ENCODE results near the gene CEP104.
A peak's percentile ranks its signal among the peaks of the same experiment; 100 is the strongest.

The CEP104 gene

DNA sequence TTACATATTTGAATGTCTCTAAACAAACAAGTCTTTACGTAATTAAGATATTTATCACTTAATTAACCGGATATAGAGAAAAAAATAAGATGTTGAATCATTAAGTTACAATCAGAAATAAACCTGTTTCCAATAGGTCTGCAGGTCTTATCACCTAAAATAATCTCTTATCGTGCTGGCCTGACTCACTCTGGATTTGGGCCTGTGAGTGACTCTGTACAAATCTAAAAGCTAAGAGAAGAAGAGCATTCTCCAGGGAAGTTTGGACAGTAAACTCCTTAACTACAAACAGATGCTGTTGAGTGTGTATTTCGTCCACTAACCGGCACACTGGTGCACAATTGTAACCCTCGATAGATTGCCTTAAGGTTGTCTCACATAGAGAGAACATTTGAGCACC, 25.3 kb downstream of the CEP104 start:
- DNase-seq (ENCODE audit: low spot score in 2 of 2) (no peak), ATAC-seq (no peak)
- Mint-ChIP-seq H3K4me3 (no peak overlapping the region), H3K9me3 (no peaks in the 10 kb centered on the region), H3K36me3 (peaks cover 79% of the 10 kb centered on the region), H3K27ac (peak overlapping the region; percentile 30), H3K4me1 (no peaks in the 10 kb centered on the region)

DNA sequence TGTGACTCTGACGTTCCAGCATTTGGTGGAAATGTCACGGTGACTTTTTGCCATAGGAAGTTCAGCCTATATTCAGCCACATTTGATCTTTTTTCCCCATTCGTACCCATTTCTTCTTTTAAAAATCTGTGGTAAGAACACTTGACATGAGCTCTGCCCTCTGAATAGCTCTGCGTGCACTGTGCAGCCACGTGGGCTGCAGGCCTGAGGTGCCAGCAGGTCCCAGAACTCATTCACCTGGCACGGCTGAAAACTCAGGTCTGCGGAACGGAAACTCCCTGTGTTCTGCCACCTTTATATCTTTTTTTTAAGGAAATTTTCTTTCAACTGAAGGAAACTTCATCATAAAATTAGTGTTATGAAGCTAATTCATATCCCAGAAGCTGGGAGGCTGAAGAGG, 28.6 kb downstream of the CEP104 start:
- peak overlapping the region; percentile 57 for H3K27ac Mint-ChIP-seq
- no peaks in the 10 kb centered on the region for H3K4me1 Mint-ChIP-seq
- H3K4me3 Mint-ChIP-seq, result no peak overlapping the region
- ATAC-seq, result no peak
- no peaks in the 10 kb centered on the region for H3K9me3 Mint-ChIP-seq
- H3K36me3 Mint-ChIP-seq, result peaks cover 69% of the 10 kb centered on the region
- DNase-seq (ENCODE audit: low spot score in 2 of 2), result no peak

DNA sequence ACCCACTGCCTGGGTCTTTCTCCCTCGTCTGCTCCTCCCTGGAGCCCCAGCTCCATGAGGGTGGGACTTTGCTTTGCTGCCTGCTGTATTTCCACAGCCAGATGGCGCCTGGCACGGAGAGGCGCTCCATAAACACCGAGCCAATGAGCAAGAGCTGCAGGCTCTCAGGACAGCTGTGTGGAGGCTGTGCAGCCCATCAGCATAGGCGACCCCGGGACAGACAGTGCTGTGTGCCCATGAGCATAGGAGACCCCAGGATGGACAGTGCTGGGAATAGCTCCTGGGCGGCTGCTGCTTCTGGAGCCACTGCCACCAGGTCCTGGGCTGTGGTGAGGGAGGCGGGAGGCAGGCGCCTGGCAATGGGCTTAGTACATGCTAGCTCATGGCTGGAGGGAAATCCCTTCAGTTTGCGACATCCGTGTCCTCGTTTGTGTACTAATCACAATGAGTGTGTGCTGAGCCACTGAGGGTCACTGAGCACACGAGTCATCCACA, 29.2 kb downstream of the CEP104 start:
- Mint-ChIP-seq H3K36me3 (peaks cover 69% of the 10 kb centered on the region), H3K4me1 (no peaks in the 10 kb centered on the region)

DNA sequence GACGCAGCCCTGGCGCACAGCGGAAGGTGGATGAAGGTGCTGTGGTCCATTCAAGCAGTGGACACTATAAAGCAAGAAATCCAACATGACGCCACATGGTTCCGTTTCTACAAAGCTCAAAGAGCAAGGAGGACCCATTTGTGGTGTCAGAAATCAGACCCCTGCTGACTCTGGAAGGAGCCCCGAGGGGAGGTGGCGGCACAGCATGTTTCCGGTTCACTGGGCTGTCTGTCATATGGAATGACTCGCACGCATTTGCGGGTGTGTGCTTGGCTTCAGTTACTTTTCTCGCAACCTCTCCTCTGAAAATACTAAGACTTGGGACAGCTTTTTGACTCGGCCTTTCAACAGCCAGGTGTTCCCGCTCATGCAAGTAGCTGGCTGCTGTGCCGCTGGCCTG, 31.7 kb downstream of the CEP104 start:
- no peak for ATAC-seq

More for the DNA sequence above, 29.2 kb downstream of the CEP104 start:
- DNase-seq (ENCODE audit: low spot score in 2 of 2), result no peak
- ATAC-seq, result no peak
- Mint-ChIP-seq H3K4me3 (no peak overlapping the region), H3K27ac (peak overlapping the region; percentile 57), H3K9me3 (no peaks in the 10 kb centered on the region)

DNA sequence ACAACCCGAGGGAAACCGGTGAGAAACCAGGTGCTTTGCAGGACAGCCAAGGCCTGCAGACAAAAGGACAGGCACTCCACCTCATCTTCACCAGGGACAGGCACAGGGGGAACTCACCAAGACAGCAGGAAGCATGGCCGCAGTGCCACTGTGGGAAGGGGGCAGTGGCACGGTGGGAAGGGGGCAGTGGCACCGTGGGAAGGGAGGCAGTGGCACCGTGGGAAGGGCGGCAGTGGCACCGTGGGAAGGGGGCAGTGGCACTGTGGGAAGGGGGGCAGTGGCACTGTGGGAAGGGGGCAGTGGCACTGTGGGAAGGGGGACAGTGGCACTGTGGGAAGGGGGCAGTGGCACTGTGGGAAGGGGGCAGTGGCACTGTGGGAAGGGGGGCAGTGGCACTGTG, 32.4 kb downstream of the CEP104 start:
- peaks cover 65% of the 10 kb centered on the region for H3K36me3 Mint-ChIP-seq

More for the DNA sequence above, 31.7 kb downstream of the CEP104 start:
- no peak overlapping the region for H3K27ac Mint-ChIP-seq
- peaks cover 66% of the 10 kb centered on the region for H3K36me3 Mint-ChIP-seq
- H3K4me3 Mint-ChIP-seq, result no peak overlapping the region
- no peak for DNase-seq (ENCODE audit: low spot score in 2 of 2)
- H3K4me1 Mint-ChIP-seq, result no peaks in the 10 kb centered on the region
- H3K9me3 Mint-ChIP-seq, result no peaks in the 10 kb centered on the region

DNA sequence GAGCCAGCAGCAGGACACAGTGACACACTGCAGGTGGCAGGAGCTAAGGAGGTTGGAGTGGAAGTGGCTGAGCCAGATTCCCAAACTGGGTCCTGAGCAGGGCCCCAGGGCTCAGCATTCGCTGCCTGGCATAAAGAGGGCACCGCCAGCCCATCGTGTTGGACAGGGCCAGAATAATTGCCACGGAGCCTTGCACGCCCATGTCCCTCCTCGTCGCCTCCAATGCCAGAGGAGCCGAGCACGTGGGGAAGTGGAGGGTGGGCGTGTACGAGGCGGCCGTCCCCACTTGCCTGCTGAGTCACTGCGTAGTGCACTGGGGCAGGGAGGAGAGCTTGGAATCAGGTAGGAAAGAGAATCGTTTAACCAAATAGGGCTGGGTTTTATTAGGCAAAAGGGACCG, 34.6 kb downstream of the CEP104 start:
- no peaks in the 10 kb centered on the region for H3K4me1 Mint-ChIP-seq
- H3K36me3 Mint-ChIP-seq, result peaks cover 68% of the 10 kb centered on the region
- H3K27ac Mint-ChIP-seq, result peak overlapping the region; percentile 62
- DNase-seq (ENCODE audit: low spot score in 2 of 2) (no peak), ATAC-seq (no peak)
- no peaks in the 10 kb centered on the region for H3K9me3 Mint-ChIP-seq
- no peak overlapping the region for H3K4me3 Mint-ChIP-seq

More for the DNA sequence above, 32.4 kb downstream of the CEP104 start:
- ATAC-seq (no peak), DNase-seq (ENCODE audit: low spot score in 2 of 2) (no peak)
- Mint-ChIP-seq H3K9me3 (no peaks in the 10 kb centered on the region), H3K4me1 (no peaks in the 10 kb centered on the region), H3K27ac (no peak overlapping the region), H3K4me3 (no peak overlapping the region)

DNA sequence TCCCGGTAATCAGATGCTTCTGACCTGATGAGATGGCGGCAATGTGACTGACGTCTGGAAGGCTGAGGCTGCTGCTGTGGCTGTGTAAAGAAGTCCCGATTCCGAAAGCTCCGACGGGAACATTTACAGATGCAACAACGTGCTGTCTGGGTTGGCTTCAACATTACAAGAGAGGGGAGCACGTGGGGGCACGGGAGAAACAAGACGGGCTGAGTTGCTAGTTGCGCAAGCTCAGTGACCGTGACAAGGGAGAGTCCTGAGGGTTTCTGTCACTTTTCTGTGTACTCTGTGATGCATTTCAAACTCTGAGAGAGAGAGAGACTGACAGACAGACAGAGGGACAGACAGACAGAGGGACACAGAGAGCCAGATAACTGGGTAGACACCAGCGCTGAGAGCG, 35.1 kb downstream of the CEP104 start:
- Mint-ChIP-seq H3K9me3 (no peaks in the 10 kb centered on the region), H3K4me1 (no peaks in the 10 kb centered on the region), H3K27ac (peak overlapping the region; percentile 62), H3K4me3 (no peak overlapping the region), H3K36me3 (peaks cover 68% of the 10 kb centered on the region)
- ATAC-seq, result no peak
- DNase-seq (ENCODE audit: low spot score in 2 of 2), result no peak

DNA sequence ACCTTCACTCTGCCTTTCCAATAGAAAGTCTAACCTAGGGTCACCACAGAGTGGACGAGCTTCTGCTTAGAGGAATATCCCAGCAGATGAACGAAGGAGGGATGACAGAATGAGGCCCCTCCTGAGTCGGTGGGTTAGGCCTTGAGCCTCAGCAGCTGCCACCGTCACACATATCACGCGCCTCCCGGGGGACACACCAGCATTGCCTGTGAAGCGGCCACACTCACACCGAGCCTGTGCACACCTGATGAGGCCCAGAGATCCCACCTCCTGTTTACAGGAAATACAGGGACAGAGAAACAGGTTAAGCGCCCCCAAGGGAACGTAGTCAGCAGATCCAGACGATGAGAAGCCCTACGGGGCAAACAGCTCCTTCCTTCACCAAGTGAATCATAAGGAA, 35.6 kb downstream of the CEP104 start:
- Mint-ChIP-seq H3K4me1 (no peaks in the 10 kb centered on the region), H3K4me3 (no peak overlapping the region), H3K9me3 (no peaks in the 10 kb centered on the region), H3K36me3 (peaks cover 68% of the 10 kb centered on the region), H3K27ac (peak overlapping the region; percentile 62)
- DNase-seq (ENCODE audit: low spot score in 2 of 2) (no peak), ATAC-seq (no peak)

DNA sequence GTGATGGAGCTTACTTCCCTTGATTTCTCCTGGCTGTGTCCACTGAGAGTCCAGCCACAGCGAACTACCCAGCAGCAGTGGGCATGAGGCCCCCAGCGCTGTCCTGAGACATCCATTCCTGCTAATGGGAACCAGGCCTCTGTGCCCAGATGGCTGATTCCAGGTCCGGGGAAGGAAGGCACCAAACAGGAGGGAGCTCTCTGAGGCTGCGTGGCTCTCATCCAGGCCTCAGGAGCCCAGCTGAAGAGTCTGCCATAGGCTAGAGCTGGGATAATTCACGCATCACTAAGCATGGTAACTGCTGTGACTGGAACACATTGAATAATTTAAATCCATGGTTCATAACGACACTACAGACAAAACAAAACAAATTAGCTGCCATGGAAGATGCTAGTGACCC, 36.0 kb downstream of the CEP104 start:
- H3K4me3 Mint-ChIP-seq, result no peak overlapping the region
- no peak for ATAC-seq
- no peaks in the 10 kb centered on the region for H3K4me1 Mint-ChIP-seq
- no peak for DNase-seq (ENCODE audit: low spot score in 2 of 2)
- no peaks in the 10 kb centered on the region for H3K9me3 Mint-ChIP-seq
- no peak overlapping the region for H3K27ac Mint-ChIP-seq
- H3K36me3 Mint-ChIP-seq, result peaks cover 68% of the 10 kb centered on the region

DNA sequence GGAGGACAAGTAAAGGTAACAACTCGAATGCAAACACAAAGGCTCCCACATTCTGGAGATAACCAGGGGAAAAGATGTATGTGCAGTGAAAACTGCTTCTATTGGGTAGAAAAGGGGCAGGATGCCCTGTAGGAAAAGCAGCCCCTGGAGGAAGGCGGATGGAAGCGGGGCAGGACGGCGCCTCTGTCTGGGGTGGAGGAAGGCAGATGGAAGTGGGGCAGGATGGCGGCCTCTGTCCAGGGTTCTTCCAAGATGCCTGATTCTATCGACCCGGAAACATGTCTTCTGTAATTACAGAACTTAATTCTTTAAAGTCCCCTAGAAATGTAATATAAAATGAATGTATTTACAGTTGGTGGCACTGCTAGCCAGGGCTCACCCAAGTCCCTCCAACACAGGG, 36.7 kb downstream of the CEP104 start:
- peak overlapping the region; percentile 26 for H3K27ac Mint-ChIP-seq
- H3K4me3 Mint-ChIP-seq, result no peak overlapping the region
- DNase-seq (ENCODE audit: low spot score in 2 of 2), result no peak
- no peak for ATAC-seq
- H3K36me3 Mint-ChIP-seq, result peaks cover 62% of the 10 kb centered on the region
- no peaks in the 10 kb centered on the region for H3K4me1 Mint-ChIP-seq
- no peaks in the 10 kb centered on the region for H3K9me3 Mint-ChIP-seq

DNA sequence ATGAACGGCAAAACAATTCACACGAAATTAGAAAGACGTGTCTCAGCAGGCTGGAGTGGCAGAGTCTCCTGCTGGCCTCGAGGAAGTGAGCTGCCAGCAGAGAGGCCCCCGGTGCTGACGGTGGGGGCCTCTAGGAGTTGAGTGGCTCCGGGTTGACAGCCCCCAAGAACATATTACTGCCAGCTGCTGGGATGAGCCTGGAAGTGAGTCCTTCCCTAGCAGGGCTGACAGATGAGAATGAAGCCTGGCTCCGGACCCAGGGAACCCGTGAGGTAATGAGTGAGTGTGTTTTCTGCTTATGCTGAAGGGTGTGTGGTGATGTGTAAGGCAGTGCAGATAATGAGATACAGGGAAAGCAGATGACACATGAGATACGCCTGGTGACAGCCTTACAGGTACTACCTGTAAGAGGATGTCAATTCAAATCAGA, 37.2 kb downstream of the CEP104 start:
- DNase-seq (ENCODE audit: low spot score in 2 of 2), result no peak
- H3K4me1 Mint-ChIP-seq, result no peaks in the 10 kb centered on the region
- H3K4me3 Mint-ChIP-seq, result no peak overlapping the region
- H3K27ac Mint-ChIP-seq, result peak overlapping the region; percentile 26
- no peak for ATAC-seq
- H3K36me3 Mint-ChIP-seq, result peaks cover 67% of the 10 kb centered on the region
- no peaks in the 10 kb centered on the region for H3K9me3 Mint-ChIP-seq

DNA sequence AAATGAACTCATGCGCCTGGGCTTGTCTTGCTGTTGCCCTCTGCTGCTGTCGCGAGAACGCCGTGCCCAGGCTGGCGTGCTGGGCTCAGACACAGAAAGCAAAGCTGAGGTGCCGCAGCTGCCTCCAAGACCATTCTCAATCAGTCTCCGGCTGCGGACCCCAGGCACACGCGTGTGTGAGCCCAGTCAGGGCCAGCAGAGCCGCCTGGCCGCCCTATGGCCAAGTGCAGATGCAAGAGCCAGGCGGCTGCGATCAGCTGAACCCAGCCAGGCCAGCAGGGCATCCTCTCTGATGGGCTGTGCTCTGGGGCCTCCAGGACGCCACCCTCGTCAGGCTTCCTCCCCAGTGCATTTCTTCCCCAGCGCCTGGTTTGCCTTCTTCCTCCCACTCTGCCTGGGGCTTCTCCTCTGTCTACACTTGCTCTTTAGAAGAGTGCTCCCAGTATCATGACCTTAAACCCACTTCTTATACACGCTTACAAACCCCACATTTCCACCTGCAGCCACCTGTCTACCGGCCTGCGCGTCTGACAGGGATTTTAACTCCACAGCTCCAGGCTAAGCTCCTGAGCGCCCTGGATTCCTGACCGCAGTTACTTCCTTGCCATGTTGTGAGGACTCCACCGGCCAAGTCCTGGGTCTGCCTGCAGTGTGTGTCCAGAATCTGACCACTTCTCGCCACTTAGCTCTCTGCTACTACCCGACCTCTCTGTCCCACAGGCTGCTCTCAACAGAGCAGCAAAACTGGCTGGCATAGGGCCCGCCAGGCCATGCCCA, 39.0 kb downstream of the CEP104 start:
- ATAC-seq (no peak), DNase-seq (ENCODE audit: low spot score in 2 of 2) (no peak)
- Mint-ChIP-seq H3K36me3 (peaks cover 62% of the 10 kb centered on the region), H3K9me3 (no peaks in the 10 kb centered on the region), H3K27ac (no peak overlapping the region), H3K4me3 (no peak overlapping the region), H3K4me1 (no peaks in the 10 kb centered on the region)

DNA sequence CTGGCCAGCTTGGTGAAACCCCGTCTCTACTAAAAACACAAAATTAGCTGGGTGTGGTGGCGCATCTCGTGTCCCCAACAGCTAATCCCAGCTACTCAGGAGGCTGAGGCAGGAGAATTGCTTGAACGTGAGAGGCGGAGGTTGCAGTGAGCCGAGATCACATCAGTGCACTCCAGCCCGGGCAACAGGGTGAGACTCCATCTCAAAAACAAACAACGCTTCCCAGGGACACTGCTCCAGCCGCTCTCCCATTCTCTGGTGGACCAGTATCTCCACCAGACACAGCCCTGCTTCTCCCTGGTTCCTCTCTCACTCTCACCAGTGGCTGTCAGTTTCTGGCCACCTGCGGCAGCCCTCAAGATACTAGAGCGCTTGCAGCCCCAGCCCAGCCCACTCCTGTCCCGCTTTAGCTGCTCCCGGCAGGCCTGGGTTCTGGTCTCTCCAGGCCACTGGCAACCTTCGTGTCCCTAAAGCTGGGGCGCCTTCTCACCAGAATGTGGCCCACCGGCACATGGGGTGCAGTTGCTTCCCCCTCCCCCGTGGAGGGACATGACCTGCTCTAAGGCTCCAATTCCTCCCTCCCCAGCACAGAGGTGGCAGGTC, 39.8 kb downstream of the CEP104 start:
- H3K9me3 Mint-ChIP-seq, result no peaks in the 10 kb centered on the region
- H3K36me3 Mint-ChIP-seq, result peaks cover 54% of the 10 kb centered on the region
- ATAC-seq, result no peak
- DNase-seq (ENCODE audit: low spot score in 2 of 2), result no peak
- H3K4me1 Mint-ChIP-seq, result no peaks in the 10 kb centered on the region
- H3K4me3 Mint-ChIP-seq, result no peak overlapping the region
- no peak overlapping the region for H3K27ac Mint-ChIP-seq

DNA sequence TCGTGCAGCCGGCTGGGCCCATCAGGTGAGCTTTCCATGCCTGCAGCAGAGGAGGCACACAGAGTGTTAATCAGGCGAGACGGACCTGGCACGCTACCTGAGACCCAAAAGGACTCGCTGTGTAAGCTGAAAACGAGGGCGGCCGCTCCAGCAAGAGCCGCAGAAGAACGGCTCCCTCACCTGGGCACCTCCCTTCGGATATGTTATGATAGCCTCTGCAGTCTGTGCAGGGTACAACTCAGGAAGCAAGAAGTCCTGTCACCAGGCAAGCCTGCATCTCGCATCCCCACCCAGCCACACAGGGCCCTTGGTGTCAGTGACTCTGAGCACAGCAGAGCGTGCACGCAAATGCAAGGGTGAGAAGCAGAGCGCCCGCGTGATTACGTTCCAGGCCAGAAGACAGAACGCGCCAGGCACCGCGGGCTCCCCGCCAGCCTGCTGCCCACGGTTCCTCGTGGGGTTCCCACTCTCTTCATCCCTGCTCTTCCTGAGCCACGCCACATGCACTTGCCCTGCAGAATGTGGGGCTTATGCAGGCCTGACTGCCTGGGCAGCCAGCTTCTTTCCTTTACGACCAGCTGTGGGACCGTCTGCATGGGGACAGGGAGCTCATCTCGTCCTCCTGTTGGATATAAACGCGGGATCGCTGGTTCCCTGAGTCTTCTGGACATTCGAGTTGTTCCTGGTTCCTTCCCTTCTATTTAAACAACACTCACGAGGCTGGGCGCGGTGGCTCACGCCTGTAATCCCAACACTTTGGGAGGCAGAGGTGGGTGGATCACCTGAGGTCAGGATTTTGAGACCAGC, 40.5 kb downstream of the CEP104 start:
- Mint-ChIP-seq H3K4me1 (no peaks in the 10 kb centered on the region), H3K9me3 (no peaks in the 10 kb centered on the region), H3K4me3 (no peak overlapping the region), H3K36me3 (peaks cover 51% of the 10 kb centered on the region), H3K27ac (no peak overlapping the region)
- no peak for ATAC-seq
- DNase-seq (ENCODE audit: low spot score in 2 of 2), result no peak

DNA sequence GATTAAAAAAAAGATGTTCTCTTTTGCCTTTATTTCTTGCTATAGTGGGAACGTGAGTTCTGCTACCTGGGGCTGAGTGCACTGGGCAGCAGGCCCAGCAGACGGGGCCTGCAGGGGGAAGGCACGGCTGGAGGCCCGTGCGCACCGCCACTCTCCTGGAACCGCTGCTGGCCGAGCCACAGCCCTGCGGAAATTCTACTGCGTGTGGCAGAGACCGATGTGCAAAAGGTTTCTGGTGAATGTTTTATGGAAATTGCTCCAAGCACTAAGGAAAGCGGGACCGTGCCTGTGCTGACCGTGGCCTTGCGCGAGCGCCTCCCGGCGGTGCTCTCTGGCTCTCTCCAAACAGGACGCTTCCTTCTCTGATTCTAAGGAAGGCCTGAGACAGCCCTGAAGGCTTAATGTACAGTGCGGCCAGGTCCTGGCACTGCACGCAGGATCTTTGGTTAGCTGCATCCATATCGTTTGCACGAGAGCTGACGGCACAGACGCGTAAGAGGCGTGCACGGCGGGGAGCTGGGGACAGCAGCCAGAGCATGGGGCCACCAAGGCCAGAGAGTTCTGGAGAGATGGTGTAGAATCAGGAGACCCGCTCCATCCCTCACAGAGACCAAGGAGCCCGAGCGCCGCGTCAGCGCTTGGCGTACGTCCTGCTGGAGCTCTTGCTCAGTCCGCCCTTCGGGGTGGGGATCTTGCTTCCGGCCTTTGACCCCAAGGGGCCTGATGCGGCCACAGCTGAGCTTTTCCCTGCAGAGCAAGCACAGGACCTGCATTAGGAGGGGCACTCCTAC, 42.0 kb downstream of the CEP104 start:
- ATAC-seq, result no peak
- Mint-ChIP-seq H3K4me1 (peaks cover 4% of the 10 kb centered on the region), H3K36me3 (peaks cover 36% of the 10 kb centered on the region), H3K4me3 (no peak overlapping the region), H3K27ac (no peak overlapping the region), H3K9me3 (no peaks in the 10 kb centered on the region)
- no peak for DNase-seq (ENCODE audit: low spot score in 2 of 2)
